HL-60/S4 treated with retinoic acid at 250 ng/mL for 4 days and 3 days (cell line): ENCODE data around the gene FMO4.
"Not testable (repeated sequence)": the region's sequence is repeated elsewhere in the genome, so short reads cannot be mapped to it uniquely, and the experiment has no call there.

Source experiments
- in situ Hi-C: fragments of 300-500 bp; cut with MboI; formaldehyde crosslinking; loops from 2 replicates; pipeline ENCODE4 v1.7.0; 2022; ENCODE audit warnings: low sequenced_read_pairs

FMO4 gene

GRCh38 chr1:171313835-171314320 lies at the start of gene FMO4:
Gene FMO4 (plus strand): TSS chr1:171314183. CDS start chr1:171319826, 5,643 bp downstream.
- in situ Hi-C loops: no loop called here

- in situ Hi-C loops: no loop called here
Measured at GRCh38 chr1:171265686-171266085, 48.3 kb upstream of the FMO4 start.

GRCh38 chr1:171266930-171267329 lies 47.1 kb upstream of the FMO4 start:
- in situ Hi-C loops: no loop called here

- in situ Hi-C loops: no loop called here
Measured at GRCh38 chr1:171267391-171267790, 46.6 kb upstream of the FMO4 start.

GRCh38 chr1:171270806-171271205 lies 43.2 kb upstream of the FMO4 start:
- in situ Hi-C loops: no loop called here

- in situ Hi-C loops: no loop called here
Measured at GRCh38 chr1:171277534-171277933, 36.4 kb upstream of the FMO4 start.

- in situ Hi-C loops: no loop called here
Measured at GRCh38 chr1:171279234-171279633, 34.7 kb upstream of the FMO4 start.

GRCh38 chr1:171279678-171280077 lies 34.3 kb upstream of the FMO4 start:
- in situ Hi-C loops: no loop called here

GRCh38 chr1:171280599-171280998 lies 33.4 kb upstream of the FMO4 start:
- in situ Hi-C loops: no loop called here

GRCh38 chr1:171286032-171286705 lies 27.8 kb upstream of the FMO4 start:
- in situ Hi-C loops: no loop called here

GRCh38 chr1:171290621-171291020 lies 23.4 kb upstream of the FMO4 start:
- in situ Hi-C loops: no loop called here

- in situ Hi-C loops: no loop called here
Measured at GRCh38 chr1:171292799-171293198, 21.2 kb upstream of the FMO4 start.

- in situ Hi-C loops: not testable (repeated sequence)
Measured at GRCh38 chr1:171295383-171295782, 18.6 kb upstream of the FMO4 start.

GRCh38 chr1:171295821-171296220 lies 18.2 kb upstream of the FMO4 start:
- in situ Hi-C loops: no loop called here

- in situ Hi-C loops: no loop called here
Measured at GRCh38 chr1:171296897-171297296, 17.1 kb upstream of the FMO4 start.

- in situ Hi-C loops: no loop called here
Measured at GRCh38 chr1:171298696-171299095, 15.3 kb upstream of the FMO4 start.

GRCh38 chr1:171299342-171299741 lies 14.6 kb upstream of the FMO4 start:
- in situ Hi-C loops: no loop called here

- in situ Hi-C loops: no loop called here
Measured at GRCh38 chr1:171300401-171300800, 13.6 kb upstream of the FMO4 start.

GRCh38 chr1:171310661-171311087 lies 3.3 kb upstream of the FMO4 start:
- in situ Hi-C loops: no loop called here

- in situ Hi-C loops: no loop called here
Measured at GRCh38 chr1:171311771-171312558, 2.0 kb upstream of the FMO4 start.

GRCh38 chr1:171313319-171313834 lies 606 bp upstream of the FMO4 start:
- in situ Hi-C loops: no loop called here

- in situ Hi-C loops: no loop called here
Measured at GRCh38 chr1:171329251-171329650, 15.3 kb downstream of the FMO4 start.
